HepG2 (cell line): ENCODE data around the gene CIROP. TPM values are rescaled to one million over a fixed set of nuclear protein-coding genes. Genes with fewer than 3 reads are reported as not detected.

Source experiments
- CEBPG ChIP-seq: IDR thresholded peaks from 2 replicates; pipeline ENCODE4 v1.6.1; 2016
- CHCHD3 ChIP-seq: sonication (generic); formaldehyde crosslinking; IDR thresholded peaks from 2 replicates; pipeline ENCODE4 v1.8.0; 2022; ENCODE audit warnings: mild to moderate bottlenecking, missing genetic modification reagents, moderate library complexity
- CREB3 ChIP-seq: sonication (generic); formaldehyde crosslinking; IDR thresholded peaks from 2 replicates; pipeline ENCODE4 v1.5.0; 2020; ENCODE audit warnings: missing genetic modification reagents
- ELF3 ChIP-seq: IDR thresholded peaks from 2 replicates; pipeline ENCODE4 v1.6.1; 2016; ENCODE audit warnings: missing genetic modification reagents, missing compliant biosample characterization
- HCFC1 ChIP-seq: fragments of 150-350 bp; IDR thresholded peaks from 2 replicates; pipeline ENCODE4 v1.6.1; 2014; ENCODE audit warnings: low read depth, low read length
- HNF1B ChIP-seq: sonication (generic); formaldehyde crosslinking; IDR thresholded peaks from 2 replicates; pipeline ENCODE4 v1.5.1; 2020; ENCODE audit warnings: mild to moderate bottlenecking, moderate library complexity, missing genetic modification reagents
- HNF4A ChIP-seq: sonication (generic); formaldehyde crosslinking; IDR thresholded peaks from 2 replicates; pipeline ENCODE4 v1.4.0; 2020; ENCODE audit warnings: missing genetic modification reagents
- MATR3 ChIP-seq: sonication (generic); formaldehyde crosslinking; IDR thresholded peaks from 2 replicates; pipeline ENCODE4 v1.4.0; 2020; ENCODE audit warnings: missing genetic modification reagents
- MED1 ChIP-seq: sonication (generic); formaldehyde crosslinking; IDR thresholded peaks from 2 replicates; pipeline ENCODE4 v1.4.0; 2020; ENCODE audit warnings: missing genetic modification reagents
- MTF1 ChIP-seq: sonication (generic); formaldehyde crosslinking; IDR thresholded peaks from 2 replicates; pipeline ENCODE4 v1.5.0; 2020; ENCODE audit warnings: missing genetic modification reagents
- MXI1 ChIP-seq: IDR thresholded peaks from 3 replicates; pipeline ENCODE4 v1.6.1; 2012; ENCODE audit warnings: low read depth, low read length, inconsistent platforms, borderline replicate concordance
- PBX3 ChIP-seq: sonication (generic); formaldehyde crosslinking; IDR thresholded peaks from 2 replicates; pipeline ENCODE4 v1.8.1; 2023; ENCODE audit warnings: missing genetic modification reagents, inconsistent platforms, borderline replicate concordance
- POLR2G ChIP-seq: fragments of 200-400 bp; formaldehyde crosslinking; IDR thresholded peaks from 2 replicates; pipeline ENCODE4 v1.6.1; 2018; ENCODE audit warnings: mild to moderate bottlenecking, low read depth, low read length, moderate library complexity
- SOX13 ChIP-seq, 3 experiments: fragments of 450-650 bp in 1 of 3; sonication (generic) in 1 of 3; formaldehyde crosslinking in 1 of 3; IDR thresholded peaks in 2 of 3; conservative IDR thresholded peaks in 1 of 3; 2 replicates each; pipeline versions ENCODE4 v1.5.0 to v1.6.1; 2016 to 2020; ENCODE audit warnings: antibody characterized with exemption in 1 of 3, mild to moderate bottlenecking in 1 of 3, missing compliant biosample characterization in 1 of 3, missing genetic modification reagents in 1 of 3, moderate library complexity in 1 of 3
- TBX3 ChIP-seq: fragments of 450-650 bp; IDR thresholded peaks from 2 replicates; pipeline ENCODE4 v1.6.1; 2017; ENCODE audit warnings: antibody characterized with exemption, mild to moderate bottlenecking, inconsistent platforms, borderline replicate concordance
- WIZ ChIP-seq: sonication (generic); formaldehyde crosslinking; IDR thresholded peaks from 2 replicates; pipeline ENCODE4 v1.5.1; 2020; ENCODE audit warnings: mild to moderate bottlenecking, missing genetic modification reagents
- XBP1 ChIP-seq: sonication (generic); formaldehyde crosslinking; IDR thresholded peaks from 2 replicates; pipeline ENCODE4 v1.5.0; 2020; ENCODE audit warnings: missing genetic modification reagents
- ZNF160 ChIP-seq: sonication (generic); formaldehyde crosslinking; IDR thresholded peaks from 2 replicates; pipeline ENCODE4 v1.8.0; 2022; ENCODE audit warnings: mild to moderate bottlenecking, inconsistent platforms, missing genetic modification reagents
- ZNF260 ChIP-seq: sonication (generic); formaldehyde crosslinking; IDR thresholded peaks from 2 replicates; pipeline ENCODE4 v1.4.0; 2020; ENCODE audit warnings: missing genetic modification reagents, low read depth, mild to moderate bottlenecking, borderline replicate concordance
- ZNF276 ChIP-seq: sonication (generic); formaldehyde crosslinking; IDR thresholded peaks from 2 replicates; pipeline ENCODE4 v1.4.0; 2020; ENCODE audit warnings: mild to moderate bottlenecking, low read depth, missing genetic modification reagents
- ZNF329 ChIP-seq: sonication (generic); formaldehyde crosslinking; IDR thresholded peaks from 2 replicates; pipeline ENCODE4 v1.9.0; 2021; ENCODE audit warnings: low read depth, mild to moderate bottlenecking, missing genetic modification reagents
- ZNF367 ChIP-seq: sonication (generic); formaldehyde crosslinking; IDR thresholded peaks from 2 replicates; pipeline ENCODE4 v1.4.0; 2020; ENCODE audit warnings: missing genetic modification reagents, borderline replicate concordance
- ZNF546 ChIP-seq: sonication (generic); formaldehyde crosslinking; conservative IDR thresholded peaks from 2 replicates; pipeline ENCODE4 v1.8.1; 2023; ENCODE audit warnings: mild to moderate bottlenecking, missing genetic modification reagents
- ZNF746 ChIP-seq: sonication (generic); formaldehyde crosslinking; IDR thresholded peaks from 2 replicates; pipeline ENCODE4 v1.8.0; 2022; ENCODE audit warnings: mild to moderate bottlenecking, missing genetic modification reagents
- polyA plus RNA-seq, 8 experiments: library from polyadenylated mRNA; depleted of rRNA in 3 of 8; stranded (reverse) in 7 of 8; unstranded in 1 of 8; fragments of >200 nt; fragmentation: Illumina TruSeq in 4 of 8; extraction: Trizol in 4 of 8; gene quantifications; 2 replicates each; pipeline versions ENCODE4 v1.2.1 to v1.2.3, GENCODE V29; 2011 to 2016; ENCODE audit warnings: low read depth in 4 of 8, missing spikeins in 1 of 8, mixed read lengths in 1 of 8; ENCODE audit not compliant: insufficient read depth in 1 of 8
- total RNA-seq, 5 experiments: library from RNA; depleted of rRNA; stranded (reverse); fragments of >200 nt; fragmentation: Illumina TruSeq; extraction: Trizol; gene quantifications; 2 replicates each; pipeline ENCODE4 v1.2.3, GENCODE V29; 2016; ENCODE audit warnings: low read depth in 1 of 5

CIROP gene
- total and polyA plus RNA-seq, 2 of the 13 experiments (the other 11 are each of a cell fraction or from before 2014, with no cell fraction given) = 0.07 TPM; not detected in 1

DNA sequence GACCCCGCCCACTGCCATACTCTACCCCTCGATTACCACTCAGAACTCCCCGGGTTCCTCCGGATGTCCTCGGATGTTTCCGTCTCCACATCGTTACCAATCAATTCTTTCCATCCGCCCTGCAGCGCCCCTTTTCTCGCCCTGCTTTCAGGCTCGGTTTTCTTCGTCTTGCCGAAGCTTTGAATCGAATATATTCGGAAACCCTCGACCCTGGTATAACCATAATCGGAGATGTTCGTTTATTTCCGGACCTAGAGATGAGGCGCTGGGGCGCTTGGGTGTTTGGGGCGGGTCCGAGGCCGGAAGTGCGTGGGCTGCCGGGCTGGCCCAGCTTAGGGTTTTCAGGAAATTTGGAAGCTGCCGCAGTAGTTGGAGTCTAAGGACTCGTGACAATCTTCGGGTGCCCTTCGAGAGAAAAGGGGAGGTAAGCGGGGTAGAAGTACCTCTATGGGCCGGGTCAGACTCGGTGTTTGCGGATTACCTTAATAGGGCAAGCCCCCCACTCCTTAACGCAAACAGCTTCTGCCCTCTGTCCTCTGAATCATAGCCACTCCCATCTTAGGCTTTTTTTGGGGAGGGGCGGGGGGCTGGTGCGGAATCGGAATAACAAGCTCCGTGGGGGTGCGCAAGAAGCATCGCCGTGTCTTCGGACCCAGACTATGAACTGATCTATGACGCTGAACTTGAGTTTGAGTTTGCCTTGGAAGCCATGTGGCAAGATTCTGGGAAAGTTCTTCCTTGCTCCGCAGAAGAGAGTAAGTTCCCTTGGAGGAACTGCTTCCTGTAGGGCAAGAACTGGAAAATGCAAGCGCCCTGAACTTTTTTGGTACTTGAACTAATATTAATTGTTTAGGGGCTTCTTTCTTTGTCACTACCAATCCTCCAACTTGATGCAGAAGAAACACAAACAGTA lies 9.3 kb downstream of the CIROP start, which contains the start of gene C14orf119 (continued):
- TF ChIP-seq CREB3 (CRISPR knock-in tag) (no peak), HNF4A (CRISPR knock-in tag) (peak; percentile 53; the same call in 1 of the 2 replicates), CEBPG (no peak; the same call in 1 of the 2 replicates), WIZ (peak; percentile 93; the same call in 1 of the 2 replicates), ZNF746 (CRISPR knock-in tag) (peak; percentile 53; the same call in 1 of the 2 replicates), CHCHD3 (CRISPR knock-in tag) (peak; percentile 96), ZNF160 (CRISPR knock-in tag) (no peak; the same call in none of the 2 replicates), ZNF276 (CRISPR knock-in tag) (no peak; the same call in 1 of the 2 replicates), HCFC1 (peak; percentile 34; the same call in 1 of the 2 replicates), ZNF367 (CRISPR knock-in tag) (no peak), XBP1 (no peak; the same call in 1 of the 2 replicates), MTF1 (CRISPR knock-in tag) (no peak), ZNF546 (no peak), ELF3 (no peak; the same call in 1 of the 2 replicates), ZNF260 (no peak), MED1 (CRISPR knock-in tag) (peak; percentile 48; the same call in 1 of the 2 replicates), HNF1B (CRISPR knock-in tag) (peak; percentile 72), POLR2G (peak; percentile 94), MATR3 (CRISPR knock-in tag) (no peak), PBX3 (CRISPR knock-in tag) (no peak), ZNF329 (CRISPR knock-in tag) (no peak), TBX3 (no peak), SOX13 (IDR thresholded peaks at IDR 0.05) (peak; percentile 85), SOX13 (CRISPR knock-in tag; conservative IDR thresholded peaks at IDR 0.05 in 1 of 2, IDR thresholded peaks at IDR 0.05 in 1 of 2) (no peak; a peak in 1 of 4 replicates), MXI1 (peak; percentile 39; the same call in 1 of the 3 replicates)
